Measurements from ENCODE around the gene ACTRT2. TPM values are rescaled to one million over a fixed set of nuclear protein-coding genes. Genes with fewer than 3 reads are reported as not detected.
A peak's percentile ranks its signal among the peaks of the same experiment; 100 is the strongest.

ACTRT2 gene
- total and polyA plus RNA-seq, 10 donors: not detected

DNA sequence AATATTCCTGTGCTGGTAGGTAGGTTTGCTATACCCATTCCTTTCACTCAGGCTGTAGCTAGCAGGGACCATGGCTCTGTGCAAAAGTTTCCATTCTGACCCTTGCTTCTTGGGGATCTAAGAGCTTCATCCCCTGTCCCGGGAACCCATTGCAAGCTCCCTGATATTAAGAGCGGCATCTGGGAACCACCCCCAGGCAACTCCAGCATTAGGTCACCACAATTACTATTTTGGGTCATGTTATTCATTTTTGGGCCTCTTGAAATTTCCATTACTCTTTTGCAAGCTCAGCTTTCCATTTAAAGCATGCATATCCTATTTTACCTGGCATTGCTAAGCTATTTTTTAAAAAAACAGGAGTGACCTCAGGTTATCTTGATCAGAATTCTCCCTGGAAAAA lies 22.1 kb upstream of the ACTRT2 start:
- no peak for DNase-seq
- TF ChIP-seq POLR2A (IDR thresholded peaks at IDR 0.05) (no peak), POLR2AphosphoS5 (IDR thresholded peaks at IDR 0.05) (no peak)
- TF ChIP-seq, protein P1, sequence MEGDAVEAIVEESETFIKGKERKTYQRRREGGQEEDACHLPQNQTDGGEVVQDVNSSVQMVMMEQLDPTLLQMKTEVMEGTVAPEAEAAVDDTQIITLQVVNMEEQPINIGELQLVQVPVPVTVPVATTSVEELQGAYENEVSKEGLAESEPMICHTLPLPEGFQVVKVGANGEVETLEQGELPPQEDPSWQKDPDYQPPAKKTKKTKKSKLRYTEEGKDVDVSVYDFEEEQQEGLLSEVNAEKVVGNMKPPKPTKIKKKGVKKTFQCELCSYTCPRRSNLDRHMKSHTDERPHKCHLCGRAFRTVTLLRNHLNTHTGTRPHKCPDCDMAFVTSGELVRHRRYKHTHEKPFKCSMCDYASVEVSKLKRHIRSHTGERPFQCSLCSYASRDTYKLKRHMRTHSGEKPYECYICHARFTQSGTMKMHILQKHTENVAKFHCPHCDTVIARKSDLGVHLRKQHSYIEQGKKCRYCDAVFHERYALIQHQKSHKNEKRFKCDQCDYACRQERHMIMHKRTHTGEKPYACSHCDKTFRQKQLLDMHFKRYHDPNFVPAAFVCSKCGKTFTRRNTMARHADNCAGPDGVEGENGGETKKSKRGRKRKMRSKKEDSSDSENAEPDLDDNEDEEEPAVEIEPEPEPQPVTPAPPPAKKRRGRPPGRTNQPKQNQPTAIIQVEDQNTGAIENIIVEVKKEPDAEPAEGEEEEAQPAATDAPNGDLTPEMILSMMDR (IDR thresholded peaks at IDR 0.05 in 8 of 11, conservative IDR thresholded peaks at IDR 0.05 in 3 of 11): no peak
- Histone ChIP-seq H3K9me3 (peaks cover 0 to 25% (median 22%) of the 10 kb centered on the region in 8 donors), H3K4me3 (no peak overlapping the region), H3K27me3 (replicated peaks in 1 of 7) (peaks cover 0 to 53% (median 0%) of the 10 kb centered on the region in 7 donors), H3K36me3 (no peaks in the 10 kb centered on the region), H3K4me1 (no peaks in the 10 kb centered on the region), H3K27ac (no peak overlapping the region)
- 73 to 91% (median 79%) methylated on average over 2 of the region's 2 CpGs for WGBS, 5 donors
- intact Hi-C loops (cut with DNase I; ENCODE audit: low total_unique reads): no loop called here

DNA sequence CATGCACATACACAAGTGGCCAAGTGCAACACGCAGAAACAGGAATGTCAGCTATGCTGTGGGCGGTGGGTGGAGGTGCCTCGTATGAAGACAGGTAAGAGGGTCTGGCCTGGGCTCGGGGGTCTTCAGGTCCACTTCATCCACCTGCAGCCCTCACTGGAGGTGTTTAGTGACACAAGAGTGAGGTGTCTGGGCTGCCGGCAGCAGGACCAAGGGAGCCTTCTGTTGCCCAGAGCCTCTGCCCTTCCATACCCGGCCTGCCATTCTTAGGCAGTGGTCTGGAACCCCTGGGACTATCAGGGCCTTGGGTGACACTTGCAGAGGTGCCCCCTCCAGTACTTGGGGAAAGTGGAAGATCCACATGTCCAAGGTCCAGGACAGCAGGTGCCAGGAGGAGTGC lies 21.7 kb upstream of the ACTRT2 start:
- H3K27ac ChIP-seq: no peak overlapping the region
- H3K4me1 ChIP-seq: peaks cover 0 to 3% (median 0%) of the 10 kb centered on the region in 6 donors
- no peak for TF ChIP-seq POLR2AphosphoS5 (IDR thresholded peaks at IDR 0.05)
- no peak for TF ChIP-seq POLR2A (IDR thresholded peaks at IDR 0.05)
- TF ChIP-seq, protein P1 (IDR thresholded peaks at IDR 0.05 in 8 of 11, conservative IDR thresholded peaks at IDR 0.05 in 3 of 11): no peak
- peaks cover 0 to 58% (median 0%) of the 10 kb centered on the region in 7 donors for H3K27me3 ChIP-seq (replicated peaks in 1 of 7)
- H3K9me3 ChIP-seq: peaks cover 0 to 21% (median 18%) of the 10 kb centered on the region in 8 donors
- no peaks in the 10 kb centered on the region for H3K36me3 ChIP-seq
- no peak overlapping the region for H3K4me3 ChIP-seq
- WGBS, 5 donors: 77 to 82% (median 79%) methylated on average over 5 to 6 of the region's 6 CpGs
- intact Hi-C loops (cut with DNase I; ENCODE audit: low total_unique reads): no loop called here
- DNase-seq: peak; percentile 28

DNA sequence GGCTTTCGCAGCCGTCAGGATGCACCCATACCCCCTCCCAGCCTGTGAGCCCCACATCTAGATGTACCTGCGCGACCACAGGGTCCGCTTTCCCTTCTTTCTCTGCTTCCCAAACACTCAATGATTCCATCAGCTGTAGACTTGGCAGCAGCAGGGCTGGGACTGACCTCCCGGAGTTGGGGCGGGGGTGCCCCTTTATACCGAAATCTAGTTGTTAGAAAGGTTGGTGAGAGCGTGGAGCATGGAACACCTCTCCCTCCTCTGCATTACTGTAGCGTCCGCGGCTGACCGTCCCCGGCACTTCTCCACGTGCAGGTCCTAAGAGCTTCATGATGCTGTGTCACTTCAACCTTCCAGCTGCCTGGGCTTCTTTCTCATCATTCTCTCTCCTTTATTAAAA lies 21.1 kb upstream of the ACTRT2 start:
- intact Hi-C loops (cut with DNase I; ENCODE audit: low total_unique reads): no loop called here
- peaks cover 0 to 8% (median 0%) of the 10 kb centered on the region in 6 donors for H3K4me1 ChIP-seq
- 86 to 93% (median 89%) methylated on average over 15 of the region's 15 CpGs for WGBS, 5 donors
- H3K36me3 ChIP-seq: no peaks in the 10 kb centered on the region
- peak; percentile 51 for DNase-seq
- H3K4me3 ChIP-seq: no peak overlapping the region
- peaks cover 0 to 15% (median 12%) of the 10 kb centered on the region in 8 donors for H3K9me3 ChIP-seq
- H3K27ac ChIP-seq: no peak overlapping the region
- H3K27me3 ChIP-seq (replicated peaks in 1 of 7): peaks cover 0 to 64% (median 0%) of the 10 kb centered on the region in 7 donors
- TF ChIP-seq, protein P1 (IDR thresholded peaks at IDR 0.05 in 8 of 11, conservative IDR thresholded peaks at IDR 0.05 in 3 of 11): no peak
- TF ChIP-seq POLR2AphosphoS5 (IDR thresholded peaks at IDR 0.05) (no peak), POLR2A (IDR thresholded peaks at IDR 0.05) (no peak)

DNA sequence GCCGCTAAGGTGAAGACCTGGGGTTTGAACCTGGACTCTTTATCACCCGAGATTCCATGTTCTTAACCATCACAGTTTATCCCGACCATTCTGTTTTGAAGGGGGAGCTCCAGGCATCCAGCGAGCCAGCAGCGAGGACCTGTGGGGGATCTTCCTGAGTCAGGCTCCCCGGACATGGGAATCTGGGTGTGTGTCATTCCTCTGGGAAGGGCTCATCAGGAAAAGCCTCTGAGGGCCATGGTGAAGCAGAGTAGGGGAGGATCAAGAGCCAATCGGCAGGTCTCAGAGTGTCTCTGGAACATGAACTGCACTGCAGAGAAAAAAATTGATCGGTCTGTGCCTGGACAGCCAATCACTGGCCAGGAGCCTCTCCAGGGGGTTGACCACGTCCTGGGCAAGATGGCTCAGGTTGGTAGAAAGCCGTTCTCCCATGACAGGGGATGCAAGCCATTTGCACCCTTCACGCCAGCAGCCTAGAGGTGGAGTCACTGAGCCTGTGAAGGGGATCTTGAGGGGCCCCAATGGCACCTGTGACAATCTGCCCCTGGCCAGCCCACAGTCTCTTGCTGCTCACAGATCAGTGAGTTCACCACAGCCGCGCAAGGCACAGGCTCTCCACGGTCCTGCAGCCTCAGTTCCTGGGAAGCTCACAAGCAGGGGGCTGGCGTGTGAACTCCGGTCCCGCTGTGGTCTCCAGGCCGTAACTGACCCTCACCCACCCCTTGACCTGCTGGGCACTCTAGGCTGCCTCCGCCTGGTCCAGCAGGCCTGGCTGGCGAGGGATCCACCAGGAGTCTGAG lies 20.4 kb upstream of the ACTRT2 start:
- peaks cover 0 to 8% (median 0%) of the 10 kb centered on the region in 6 donors for H3K4me1 ChIP-seq
- peaks cover 0 to 71% (median 0%) of the 10 kb centered on the region in 7 donors for H3K27me3 ChIP-seq (replicated peaks in 1 of 7)
- peak; percentile 44 for DNase-seq
- WGBS, 5 donors: 69 to 82% (median 78%) methylated on average over 10 to 20 of the region's 20 CpGs
- TF ChIP-seq, protein P1 (IDR thresholded peaks at IDR 0.05 in 8 of 11, conservative IDR thresholded peaks at IDR 0.05 in 3 of 11): no peak
- TF ChIP-seq POLR2A (IDR thresholded peaks at IDR 0.05) (no peak), POLR2AphosphoS5 (IDR thresholded peaks at IDR 0.05) (no peak)
- intact Hi-C loops (cut with DNase I; ENCODE audit: low total_unique reads): no loop called here
- no peak overlapping the region for H3K4me3 ChIP-seq
- H3K27ac ChIP-seq: no peak overlapping the region
- no peaks in the 10 kb centered on the region for H3K36me3 ChIP-seq
- peaks cover 0 to 9% (median 6%) of the 10 kb centered on the region in 8 donors for H3K9me3 ChIP-seq
